Measurements from ENCODE around the gene DNM1L.

Gene DNM1L

DNA sequence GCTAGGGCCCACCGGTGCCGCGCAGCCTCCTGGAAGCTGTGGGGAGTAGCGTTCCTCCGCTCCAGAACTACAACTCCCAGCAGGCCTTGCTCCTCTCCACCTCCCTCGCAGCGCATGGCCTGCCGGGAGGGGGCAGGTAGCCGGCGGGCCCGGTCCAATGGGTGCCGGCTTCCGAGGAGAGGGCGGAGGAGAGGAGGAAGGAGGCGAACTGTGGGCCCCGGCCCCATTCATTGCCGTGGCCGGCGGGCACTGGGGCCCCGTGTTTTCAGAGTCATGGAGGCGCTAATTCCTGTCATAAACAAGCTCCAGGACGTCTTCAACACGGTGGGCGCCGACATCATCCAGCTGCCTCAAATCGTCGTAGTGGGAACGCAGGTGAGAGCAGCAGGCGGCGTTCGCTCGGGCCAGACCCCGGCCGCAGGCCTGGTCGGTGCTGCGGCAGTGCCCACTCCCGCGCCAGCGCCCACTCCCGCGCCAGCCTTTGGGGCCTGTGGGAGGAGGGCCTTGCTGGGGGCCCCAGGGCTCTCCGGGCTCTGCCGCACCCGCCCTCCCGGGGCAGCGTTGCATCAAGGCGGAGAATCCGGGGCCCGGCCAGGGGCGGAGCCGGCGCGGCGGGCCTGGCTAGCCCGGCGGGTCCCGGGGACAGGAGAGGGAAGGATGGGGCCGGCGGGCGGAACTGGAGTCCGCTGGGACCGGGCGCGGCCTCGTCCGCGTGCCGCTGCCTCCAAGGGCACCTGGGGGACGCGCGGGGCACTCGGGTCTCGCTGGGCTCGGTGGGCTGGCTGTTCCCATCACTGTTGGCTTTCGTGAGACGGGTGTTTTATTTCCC lies at the start of gene DNM1L:
Gene DNM1L, plus strand, starts transcription at position 211 of the 829 bp plus-strand sequence. Its CDS starts 63 bp downstream, at position 274.
- DNase-seq = peak; percentile 53 to 99 (median 91)

DNA sequence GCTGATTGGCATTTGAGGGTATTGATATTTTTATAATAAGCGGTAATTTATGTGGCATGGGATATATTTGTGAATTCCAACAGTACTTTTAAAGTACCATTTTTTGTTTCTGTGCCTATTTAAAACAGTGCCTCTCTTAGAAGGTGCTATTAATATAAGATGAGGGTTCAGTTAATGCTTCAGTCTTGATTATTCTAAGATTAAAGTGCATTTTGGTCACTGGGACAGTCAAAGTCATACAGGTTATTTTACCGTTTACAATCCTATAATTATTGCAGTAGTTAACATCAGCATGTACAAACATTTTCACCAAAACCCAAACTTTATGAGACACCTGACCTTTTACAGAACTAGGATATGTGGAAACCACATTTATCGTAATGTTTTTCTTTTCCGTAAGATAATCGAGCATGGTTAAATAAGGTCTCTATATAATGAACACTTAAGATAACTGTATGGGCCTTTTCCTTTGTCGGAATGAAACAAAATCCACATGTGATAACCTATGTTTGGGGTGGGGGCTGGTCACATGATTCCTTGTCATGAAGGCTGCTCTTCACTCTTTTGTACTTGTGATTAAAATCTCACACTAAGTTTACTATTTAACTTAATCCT lies 37.7 kb upstream of the DNM1L start:
- no peak for DNase-seq

DNA sequence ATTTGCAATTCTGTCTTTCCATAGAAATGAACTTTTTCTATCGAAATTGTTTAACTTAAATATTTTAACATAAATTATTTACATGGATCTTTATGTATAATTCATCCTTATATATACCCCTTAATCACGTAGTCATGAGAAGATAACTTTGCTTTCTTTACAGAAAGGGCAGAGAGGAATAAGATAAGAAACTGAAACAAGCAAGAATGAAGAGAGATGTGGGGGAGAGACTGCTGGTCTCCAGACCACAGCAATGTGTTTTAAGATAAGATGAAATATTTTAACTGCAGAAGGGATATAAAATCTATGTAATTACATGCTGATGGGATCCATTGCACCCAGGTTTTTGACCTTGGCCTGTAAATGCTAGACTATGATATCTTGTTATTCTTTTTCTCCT lies 34.7 kb upstream of the DNM1L start:
- DNase-seq = no peak

DNA sequence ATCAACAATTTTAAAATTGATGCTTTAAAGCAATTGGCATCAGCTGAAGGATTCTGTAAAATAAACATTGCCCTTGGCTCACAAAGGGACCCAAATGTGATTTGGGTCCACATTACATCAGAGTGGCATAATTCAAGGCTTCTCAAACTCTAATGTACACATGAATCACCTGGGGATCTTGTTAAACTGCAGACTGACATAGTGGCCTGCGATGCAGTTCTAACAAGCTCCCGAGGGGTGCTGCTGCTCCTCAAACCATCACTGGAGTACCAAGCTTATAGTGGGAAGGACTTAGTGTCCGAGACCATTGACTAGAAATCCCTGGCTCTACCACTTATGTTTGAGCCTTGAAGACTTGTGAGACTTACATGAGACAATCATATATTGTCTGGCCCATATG lies 31.8 kb upstream of the DNM1L start:
- no peak for DNase-seq

DNA sequence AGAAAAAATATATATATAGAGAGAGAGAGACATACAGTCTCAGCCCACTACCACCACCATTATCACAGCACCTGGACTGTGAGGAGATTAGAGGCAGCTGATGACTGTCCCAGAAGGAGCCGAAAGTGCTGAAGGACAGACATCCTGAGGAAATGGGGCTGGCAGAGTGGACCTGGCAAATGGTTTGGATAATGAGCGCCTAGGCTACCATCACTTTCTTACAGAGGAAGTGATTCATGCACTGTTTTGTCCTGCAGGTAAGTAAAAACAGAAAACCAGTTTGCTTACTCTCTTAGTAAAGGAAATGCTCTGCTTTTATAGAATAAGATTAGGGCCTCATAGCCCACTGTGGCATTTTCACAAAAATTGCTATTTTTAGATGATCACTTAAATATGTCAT lies 28.6 kb upstream of the DNM1L start:
- no peak for DNase-seq

DNA sequence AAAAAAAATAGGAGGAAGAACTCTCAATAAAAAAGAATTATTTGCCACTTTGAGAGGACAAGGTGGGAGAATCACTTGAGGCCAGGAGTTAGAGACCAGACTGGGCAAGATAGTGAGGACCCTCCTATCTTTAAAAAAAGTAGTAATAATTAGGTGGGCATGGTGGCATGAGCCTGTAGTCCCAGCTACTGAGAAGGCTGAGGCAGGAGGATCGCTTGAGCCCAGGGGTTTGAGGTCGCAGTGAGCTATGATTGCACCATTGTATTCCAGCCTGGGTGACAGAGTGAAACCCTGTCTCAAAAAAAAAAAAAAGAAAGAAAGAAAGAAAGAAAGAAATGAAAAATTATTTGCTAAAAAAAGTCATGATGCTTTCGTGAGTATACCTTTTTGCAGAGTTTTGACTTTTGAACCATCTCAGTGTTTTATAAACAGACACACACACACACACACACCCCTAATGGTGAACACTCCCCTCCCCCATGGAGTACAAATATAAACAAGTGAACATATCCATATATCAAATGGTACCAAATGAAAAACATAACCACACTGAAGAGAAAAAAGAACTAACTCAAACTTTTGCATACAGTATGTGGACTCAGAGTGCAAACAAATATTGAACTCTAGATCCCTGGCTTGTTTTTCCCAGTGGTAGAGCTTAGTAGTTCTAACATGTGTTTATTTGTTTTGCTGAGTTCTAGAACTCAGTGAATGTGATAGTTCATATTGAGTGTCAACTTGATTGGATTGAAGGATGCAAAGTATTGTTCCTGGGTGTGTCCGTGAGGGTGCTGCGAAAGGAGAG lies 27.7 kb upstream of the DNM1L start:
- no peak for DNase-seq

DNA sequence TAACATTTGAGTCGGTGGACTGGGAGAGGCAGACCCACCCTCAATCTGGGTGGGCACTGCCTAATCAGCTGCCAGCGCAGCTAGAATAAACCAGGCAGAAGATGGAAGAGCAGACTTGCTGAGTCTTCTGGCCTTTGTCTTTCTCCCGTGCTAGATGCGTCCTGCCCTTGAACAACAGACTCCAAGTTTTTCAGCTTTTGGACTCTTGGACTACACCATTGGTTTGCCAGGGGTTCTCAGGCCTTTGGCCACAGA lies 27.2 kb upstream of the DNM1L start:
- no peak for DNase-seq

DNA sequence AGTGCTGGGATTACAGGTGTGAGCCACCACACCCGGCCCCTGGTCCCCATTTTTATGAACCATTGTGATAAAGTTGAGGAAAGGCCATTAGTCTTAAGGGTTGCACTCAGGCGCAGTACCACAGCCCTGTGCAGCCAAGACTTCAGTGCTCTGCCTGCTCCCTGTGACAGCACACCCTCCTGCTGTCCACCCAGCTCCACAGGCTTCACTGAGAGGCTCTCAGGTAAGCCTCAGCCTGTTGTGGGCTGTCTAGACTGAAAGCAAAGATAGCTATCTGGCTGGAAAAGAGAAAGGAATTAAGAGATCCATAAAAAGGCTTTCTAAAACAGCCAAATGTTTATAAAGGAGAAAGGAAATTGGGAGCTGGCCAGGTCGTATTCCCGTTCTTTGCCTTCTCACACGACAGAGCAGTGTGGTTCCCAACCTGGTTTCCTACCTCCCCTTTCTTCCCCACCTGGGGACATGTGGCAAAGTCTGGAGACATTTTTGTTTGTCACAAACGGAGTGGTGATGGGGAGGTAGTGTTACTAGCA lies 19.1 kb upstream of the DNM1L start:
- DNase-seq = no peak

DNA sequence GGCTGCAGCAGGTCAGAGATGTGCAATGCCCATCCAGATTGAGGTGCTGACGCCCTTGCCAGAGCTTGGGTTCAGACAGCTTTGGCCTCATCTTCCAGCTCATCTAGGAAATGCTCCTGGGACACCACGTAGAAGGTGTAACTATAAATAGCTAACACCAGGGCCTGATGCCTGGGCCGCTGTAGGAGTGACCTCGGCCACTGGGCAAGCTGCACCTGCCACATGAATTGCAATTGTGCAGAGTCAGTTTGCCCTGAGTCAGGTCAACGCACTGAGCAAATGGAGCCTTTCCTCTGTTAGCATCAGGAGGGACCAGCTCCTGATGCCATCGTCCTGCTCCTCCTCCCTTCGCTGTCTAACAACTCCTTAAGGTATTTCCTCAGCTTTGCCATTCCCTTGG lies 17.4 kb upstream of the DNM1L start:
- DNase-seq = no peak

DNA sequence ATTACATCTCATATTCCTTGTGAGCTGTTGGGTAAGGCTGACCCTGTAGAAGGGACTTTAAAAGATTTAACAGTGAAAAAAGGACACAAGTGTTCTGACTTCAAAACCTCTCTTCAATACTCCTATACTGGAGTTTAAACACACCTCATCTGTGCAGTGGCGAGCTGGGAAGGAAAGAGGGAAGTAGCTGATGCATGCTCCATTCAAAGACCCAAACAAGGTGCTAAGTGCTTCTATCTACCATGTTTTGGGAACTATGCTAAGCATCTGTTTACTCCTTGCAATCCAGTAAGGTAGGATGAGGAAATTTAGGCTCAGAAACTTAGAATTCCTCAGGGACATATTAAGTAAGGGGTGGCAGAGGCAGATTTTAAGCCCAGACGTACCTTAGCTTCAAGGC lies 16.4 kb upstream of the DNM1L start:
- DNase-seq = no peak

DNA sequence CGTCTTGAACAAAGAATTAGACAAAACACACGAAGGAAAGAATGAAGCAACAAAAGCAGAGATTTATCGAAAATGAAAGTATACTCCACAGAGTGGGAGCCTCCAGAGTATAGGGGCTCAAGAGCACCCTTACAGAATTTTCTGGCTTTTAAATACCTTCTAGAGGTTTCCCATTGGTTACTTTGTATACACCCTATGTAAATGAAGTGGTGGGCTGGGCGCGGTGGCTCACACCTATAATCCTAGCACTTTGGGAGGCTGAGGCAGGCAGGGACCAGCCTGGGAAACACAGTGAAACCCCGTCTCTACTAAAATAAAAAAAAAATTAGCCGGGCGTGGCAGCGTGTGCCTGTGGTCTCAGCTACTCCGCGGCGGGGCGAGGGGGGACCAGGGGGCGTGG lies 13.1 kb upstream of the DNM1L start:
- DNase-seq = no peak

DNA sequence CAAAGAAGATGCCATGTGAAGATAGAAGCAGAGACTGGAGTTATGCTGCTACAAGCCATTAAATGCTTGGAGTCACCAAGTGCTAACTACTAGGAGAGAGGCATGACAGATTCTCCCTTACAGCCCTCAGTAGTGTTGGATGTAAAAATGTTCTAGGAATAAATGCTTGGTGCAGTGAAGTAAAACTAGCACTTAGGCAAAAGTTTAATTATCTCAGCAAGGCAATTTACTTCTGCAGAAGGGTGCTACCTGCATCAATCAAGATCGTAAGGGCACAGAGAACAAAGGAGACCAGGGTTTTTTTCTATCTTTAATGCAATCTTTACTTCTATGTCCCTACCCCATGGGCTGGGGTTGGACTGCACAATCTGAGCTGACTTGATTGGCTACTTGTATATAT lies 9.5 kb upstream of the DNM1L start:
- no peak for DNase-seq

DNA sequence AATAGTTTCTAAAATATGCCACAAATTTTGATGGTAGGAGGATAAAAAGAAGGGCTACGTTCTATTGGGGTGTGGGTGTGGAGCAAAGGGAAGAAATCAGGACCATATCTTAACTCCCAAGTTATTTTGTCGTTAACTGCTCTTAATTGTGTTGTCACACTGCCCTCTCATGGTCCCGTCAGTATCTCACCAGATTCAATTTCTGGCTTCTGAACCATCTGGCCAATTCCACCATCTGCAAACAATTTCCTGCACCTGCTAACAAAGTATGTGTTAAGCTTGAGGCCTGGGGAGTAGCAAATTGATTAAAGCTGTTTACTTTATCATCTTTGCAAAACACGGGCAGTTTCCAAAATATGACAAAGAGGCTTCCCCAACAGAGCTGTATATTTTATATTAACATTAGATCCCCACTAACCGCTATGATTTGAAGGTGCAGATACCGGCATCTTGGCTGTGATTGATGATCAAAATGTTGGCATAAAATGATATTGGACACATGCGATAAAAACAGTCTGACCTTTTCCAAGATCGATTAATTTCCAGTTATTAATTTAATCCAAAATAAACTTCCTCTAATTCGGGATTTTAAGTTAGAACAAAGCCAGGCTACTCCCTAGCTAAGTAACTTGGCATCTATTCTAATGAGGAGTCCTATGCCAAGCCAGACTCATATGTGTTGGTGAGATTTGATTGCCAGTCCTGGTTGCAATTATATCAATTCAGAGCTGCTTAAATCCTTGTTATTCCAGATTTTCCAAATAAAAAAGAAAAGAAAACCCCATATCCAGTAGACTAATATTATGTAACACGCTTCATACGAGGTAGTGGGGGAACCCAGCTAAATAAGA lies 6.9 kb upstream of the DNM1L start:
- DNase-seq = peak in 17 of 51 donors; percentile 2 to 51 (median 21)

DNA sequence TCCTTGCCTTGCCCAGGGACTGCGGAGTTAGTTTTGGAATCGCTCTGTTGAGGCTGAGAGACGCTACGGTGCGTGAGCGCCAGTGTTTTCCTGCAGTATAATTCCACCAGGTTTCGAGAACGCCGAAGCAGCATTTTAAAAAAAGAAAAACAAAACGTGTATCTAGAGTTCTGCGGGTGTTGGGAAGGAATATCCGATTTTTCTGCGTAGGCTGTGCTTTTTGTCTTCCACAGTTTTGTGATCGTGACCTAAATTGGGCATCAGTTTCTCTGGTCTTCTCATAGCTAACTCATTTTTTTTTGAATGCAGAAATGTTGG lies 778 bp downstream of the DNM1L start:
- no peak for DNase-seq

DNA sequence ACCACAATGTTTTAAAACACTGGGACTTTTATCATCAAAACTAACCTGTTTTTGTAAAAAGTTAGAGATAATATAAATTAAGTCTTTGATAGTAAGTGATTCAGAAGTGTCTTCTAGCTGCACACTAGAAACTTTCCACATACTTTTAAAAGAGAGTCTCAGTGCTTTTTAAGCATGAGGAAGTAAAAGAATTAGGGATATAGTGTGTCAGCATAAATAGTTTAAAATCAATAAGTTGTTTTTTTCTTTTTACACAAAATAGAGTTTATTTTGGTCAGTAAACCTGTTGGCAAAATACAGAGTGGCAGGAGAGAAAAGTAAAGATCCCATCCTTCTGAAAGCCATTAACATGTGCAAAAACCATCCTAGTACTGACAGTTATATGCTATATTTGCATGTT lies 1.7 kb downstream of the DNM1L start:
- no peak for DNase-seq

DNA sequence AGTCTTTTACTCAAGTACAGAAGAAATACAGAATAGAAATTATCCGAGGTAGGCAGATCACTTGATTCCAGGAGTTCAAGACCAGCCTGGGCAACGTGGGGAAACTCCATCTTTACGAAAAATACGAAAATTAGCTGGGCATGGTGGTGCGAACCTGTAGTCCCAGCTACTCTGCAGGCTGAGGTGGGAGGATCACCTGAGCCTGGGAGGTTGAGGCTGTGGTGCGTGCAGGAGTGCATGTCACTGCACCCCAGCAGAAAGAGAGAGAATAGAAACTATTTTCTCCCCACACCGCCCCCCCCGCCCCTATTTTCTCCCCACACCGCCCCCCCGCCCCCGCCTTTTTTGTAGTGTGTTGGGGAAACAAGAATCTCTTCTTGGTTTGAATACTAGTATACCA lies 2.2 kb downstream of the DNM1L start:
- no peak for DNase-seq

DNA sequence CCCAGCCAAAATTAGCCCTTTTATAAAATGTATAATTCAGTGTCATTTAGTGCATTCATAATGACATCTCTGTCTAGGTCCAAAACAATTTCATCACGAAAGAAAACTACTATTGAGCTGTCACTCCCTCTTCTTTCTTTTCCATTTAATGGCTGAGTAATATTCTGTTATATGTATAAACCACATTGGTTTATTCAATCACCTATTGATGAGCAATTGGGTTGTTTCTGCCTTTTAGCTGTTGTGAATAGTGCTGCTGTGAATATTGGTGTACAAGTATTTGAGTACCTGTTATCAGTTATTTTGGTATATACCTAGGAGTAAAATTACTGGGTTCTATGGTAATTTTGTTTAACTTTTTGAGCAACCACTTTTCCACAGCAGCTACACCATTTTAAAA lies 7.2 kb downstream of the DNM1L start:
- no peak for DNase-seq

DNA sequence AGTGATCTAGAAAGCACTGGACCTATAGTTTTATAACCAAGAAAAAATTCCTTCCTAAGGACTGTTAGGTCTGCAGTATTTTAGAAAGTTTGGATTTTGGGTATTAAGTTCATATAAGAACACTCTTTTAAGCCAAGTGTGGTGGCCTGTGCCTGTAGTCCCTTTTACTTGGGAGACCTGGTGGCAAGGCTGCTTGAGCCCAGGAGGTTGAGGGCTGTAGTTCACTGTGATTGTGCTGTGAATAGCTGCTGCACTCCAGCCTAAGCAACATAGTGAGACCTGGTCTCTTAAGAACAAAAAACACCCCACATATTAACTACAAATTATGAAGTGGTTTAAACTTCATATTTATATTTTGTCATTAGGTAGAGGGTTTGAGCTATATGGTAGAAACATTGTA lies 9.7 kb downstream of the DNM1L start:
- DNase-seq = no peak

DNA sequence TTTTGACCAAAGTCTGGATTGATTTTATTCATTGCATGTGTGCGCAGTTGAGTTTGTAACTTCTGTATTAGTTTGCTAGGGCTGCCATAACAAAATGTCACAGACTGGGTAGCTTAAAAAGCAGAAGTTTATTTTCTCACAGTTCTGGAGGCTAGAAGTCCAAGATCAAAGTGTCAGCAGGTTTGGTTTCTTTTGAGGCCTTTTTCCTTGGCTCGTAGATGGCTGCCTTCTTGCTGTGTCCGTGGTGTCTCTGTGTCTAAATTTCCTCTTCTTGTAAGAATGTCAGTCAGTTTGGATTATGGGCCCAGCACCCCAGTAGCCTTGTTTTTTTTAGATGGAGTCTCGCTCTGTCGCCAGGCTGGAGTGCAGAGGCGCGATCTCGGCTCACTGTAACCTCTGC lies 11.8 kb downstream of the DNM1L start:
- no peak for DNase-seq

DNA sequence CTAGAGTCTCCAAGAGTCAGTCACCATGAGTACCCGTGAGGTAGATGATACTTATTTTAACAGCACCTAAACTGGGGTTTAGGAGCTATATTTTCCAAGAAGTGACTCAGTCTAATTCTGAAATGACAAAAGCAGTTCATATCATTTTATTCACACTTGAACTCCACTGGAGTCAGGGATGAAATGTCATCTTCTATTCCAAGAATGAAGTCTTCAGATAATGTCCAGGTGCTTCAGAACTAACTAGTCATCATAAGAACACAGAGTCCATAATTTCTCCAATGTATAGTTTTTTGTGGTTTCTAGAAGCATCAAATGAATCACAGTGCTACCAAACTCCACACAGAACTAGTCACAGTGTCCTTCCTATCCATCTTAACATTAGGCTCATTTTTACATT lies 13.3 kb downstream of the DNM1L start:
- DNase-seq = no peak

DNA sequence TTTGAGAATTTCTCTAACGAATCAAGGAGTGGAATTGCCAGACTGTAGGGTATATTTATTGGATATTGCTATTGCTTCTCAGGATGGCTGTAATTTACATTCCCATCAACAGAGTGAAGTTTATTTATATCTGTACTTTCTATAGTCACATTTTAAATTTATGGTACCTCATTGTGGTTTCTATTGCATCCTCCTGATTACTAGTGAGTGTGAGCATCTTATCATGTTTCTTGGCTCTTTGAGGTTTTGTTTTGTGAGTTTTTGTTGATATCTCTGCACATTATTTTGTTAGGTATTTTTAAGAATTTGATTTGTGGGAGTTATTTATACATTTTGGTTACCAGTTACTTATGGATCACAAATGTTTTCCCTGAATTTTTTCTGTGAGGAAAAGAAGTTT lies 13.9 kb downstream of the DNM1L start:
- no peak for DNase-seq

DNA sequence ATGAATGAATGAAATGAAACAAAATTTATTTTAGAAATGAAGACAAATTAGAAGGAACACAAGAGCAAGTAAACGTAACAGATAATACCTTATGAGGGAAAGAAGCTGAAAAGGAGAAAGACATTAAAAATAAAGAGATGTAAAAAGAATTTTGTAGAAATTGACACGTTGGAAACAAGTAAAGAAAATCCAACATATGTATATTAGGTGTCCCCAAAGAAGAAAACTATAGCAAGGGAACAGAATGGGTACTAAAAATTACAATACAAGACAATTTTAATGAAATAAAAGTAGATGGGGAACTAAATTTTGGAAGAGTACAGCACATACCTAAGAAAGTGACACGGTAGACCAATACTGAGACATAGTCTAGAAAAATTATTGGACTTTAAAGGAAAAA lies 16.7 kb downstream of the DNM1L start:
- DNase-seq = no peak
